Stimulated activated CD4-positive, alpha-beta T cell treated with anti-CD3 and anti-CD28 coated beads, Interleukin-15, amount 100 ng/mL, for 24 hours (primary cell): ENCODE data around the gene DNAAF2.

ENCODE experiments used
- DNase-seq: peaks from one replicate; pipeline ENCODE4 v3.0.0-alpha.2; 2020

Gene DNAAF2

DNA sequence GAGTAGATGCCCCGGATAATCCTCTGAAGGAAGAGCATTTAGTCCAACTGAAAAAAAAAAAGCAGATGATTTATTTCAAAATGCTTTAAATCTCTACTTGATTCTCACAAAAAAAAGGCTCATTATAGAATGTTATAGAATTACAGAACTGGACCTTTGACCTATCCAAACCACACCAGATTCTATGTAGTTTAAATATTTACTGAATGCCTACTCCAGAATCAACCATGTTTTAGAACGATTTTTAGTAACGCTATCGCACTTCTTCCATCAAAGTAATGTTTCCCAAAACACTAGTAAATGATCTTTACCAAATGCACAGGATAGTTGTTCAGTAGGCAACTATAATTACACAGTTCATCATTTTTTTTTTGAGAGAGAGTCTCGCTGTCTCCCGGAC is 51.4 kb downstream of the DNAAF2 start:
- no peak for DNase-seq

DNA sequence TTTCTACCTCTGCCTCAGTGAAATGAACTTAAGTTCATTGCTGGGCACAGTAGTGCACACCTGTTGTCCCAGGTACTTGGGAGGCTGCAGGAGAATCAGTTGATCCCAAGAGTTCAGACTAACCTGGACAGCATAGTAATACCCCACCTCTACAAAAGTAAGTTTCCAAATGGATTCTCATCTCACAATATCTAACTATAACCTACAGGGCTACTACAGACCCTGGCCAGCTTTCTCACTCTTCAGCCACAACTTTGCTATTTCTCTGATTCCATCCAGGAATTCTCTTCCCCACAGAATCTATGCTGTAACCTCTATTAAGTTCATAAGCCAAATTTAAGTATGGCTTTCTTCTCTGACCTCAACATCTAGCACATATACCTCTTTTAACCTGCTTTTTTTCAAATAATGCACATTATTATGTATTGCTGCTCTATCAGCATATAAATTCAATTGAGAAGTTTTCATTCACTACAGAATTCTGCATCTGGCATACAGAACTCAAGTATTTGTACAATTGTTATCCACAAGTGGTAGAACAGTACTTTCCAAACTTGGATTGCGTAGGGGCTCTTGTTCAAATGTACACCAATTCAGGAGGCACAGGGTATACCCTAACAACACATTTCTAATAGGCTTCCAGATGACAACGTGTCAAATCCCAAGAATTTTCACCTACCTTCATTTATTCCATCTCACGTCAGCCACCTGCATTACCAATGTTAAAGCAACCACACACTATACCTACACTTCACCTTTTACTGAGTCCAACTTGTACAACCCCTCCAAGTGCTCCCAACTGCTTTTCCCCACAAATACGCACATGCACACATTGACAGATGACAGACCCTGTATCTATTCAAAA is 52.7 kb downstream of the DNAAF2 start:
- peak; percentile 14 for DNase-seq

DNA sequence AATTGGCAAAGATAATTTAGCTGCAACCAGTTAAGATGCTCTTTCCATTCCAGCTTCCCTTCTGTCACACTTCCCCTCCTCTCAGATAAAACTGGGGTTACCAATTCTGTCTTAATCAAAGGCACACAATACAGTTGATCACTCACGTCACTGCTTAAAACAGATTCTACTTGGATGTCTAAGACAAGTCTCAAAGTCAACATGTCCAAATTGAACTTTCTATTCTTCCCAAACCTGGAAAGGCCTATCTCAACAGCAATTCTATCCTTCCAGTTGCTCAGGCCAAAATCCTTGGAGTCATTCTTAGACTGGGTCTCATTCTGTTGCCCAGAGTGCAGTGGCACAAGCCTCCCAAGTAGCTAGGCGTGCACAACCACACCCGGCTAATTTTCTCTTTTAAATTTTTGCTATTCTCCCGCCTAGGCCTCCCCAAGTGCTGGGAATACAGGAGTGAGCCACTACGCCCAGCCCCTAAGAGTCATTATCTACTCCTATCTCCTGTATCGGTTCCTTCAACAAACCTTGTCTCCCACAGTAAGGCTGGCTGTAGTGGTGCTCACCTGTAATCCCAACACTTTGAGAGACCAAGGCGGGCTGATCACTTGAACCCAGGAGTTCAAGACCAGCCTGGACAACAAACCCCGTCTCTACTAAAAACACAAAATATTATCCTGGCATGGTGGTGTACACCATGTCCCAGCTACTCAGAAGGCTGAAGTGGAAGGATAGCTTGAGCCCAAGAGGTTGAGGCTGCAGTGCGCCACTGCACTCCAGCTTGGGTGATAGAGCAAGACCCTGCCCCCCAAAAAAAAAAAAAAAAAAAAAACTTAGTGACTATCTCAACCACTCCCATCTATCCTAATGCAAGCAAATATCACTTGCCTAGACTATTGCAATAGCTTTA is 53.6 kb downstream of the DNAAF2 start:
- peak; percentile 27 for DNase-seq

DNA sequence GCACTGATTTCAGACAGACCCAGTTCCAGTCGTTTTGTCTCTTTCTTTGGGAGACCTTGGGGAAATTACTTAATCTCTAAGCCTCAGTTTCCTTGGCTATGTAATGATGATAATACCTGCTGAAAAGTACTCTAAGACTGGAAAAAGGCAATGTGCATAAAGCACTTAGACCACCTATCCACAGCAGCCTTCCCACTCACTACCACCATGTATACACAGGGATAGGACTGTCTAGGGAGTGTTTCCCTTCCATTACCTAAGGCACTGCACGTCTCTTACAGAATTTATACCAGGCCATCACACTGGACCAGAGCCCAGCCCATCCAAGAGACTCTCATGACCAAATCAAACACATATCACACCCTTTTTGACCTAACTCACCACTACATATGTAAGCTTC is 55.2 kb downstream of the DNAAF2 start:
- no peak for DNase-seq

DNA sequence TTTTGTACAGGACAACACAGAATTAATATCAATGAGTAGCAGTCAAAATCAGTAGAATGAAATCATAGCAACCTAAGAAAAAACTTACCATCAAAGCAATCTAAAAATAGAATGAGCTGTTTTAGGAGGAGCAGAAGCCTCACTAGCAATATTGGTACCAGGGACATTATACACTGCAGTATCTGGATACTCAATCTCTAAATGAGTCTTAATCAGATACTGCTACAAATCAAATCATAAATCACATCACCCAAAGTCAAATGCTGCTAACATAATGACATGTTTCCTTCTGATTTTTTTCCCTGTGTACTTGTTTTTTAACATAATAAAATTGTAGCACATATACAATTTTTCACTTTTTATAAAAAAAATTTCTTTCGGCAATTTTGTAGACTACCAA is 56.9 kb downstream of the DNAAF2 start:
- DNase-seq, result no peak
